GM18858 (cell line): ENCODE data around the gene ZBTB8A.
A peak's percentile ranks its signal among the peaks of the same experiment; 100 is the strongest.
"Not testable (repeated sequence)": the region's sequence is repeated elsewhere in the genome, so short reads cannot be mapped to it uniquely, and the experiment has no call there.

Experiments used
- ATAC-seq: cut with Tn5 transposase; IDR thresholded peaks from one replicate; pipeline ENCODE4 v1.9.1; 2021; ENCODE audit not compliant: unreplicated experiment

Gene ZBTB8A

DNA sequence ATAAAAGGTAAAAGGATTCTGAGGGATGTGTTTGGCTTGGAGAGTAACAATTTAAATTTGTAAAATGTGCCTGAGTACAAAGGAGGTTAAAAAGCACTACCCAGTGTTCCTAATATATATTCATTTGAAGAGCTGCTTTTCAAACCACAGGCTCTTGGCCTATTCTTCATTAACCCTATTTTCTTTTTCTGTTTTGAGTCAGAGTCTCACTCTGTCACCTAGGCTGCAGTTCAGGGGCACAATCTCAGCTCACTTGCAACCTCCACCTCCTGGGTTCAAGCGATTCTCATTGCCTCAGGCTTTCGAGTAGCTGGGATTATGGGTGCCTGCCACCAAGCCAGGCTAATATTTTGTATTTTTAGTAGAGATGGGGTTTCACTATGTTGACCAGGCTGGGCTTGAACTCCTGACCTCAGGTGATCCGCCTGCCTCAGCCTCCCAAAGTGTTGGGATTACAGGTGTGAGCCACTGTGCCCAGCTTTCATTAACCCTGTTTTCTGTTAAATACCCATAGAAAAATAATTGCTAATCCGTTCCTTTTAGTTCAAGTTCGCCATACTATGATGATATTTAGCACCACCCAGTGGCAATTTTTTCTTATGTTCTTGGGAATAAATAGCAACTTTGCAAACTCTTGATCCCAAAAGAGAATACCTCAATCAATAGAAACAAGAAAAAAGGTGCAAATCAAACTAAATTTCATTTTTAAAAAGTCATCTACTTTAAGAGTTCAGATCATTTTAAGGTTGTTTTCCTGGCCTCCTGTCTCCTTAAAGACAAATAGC, 80.7 kb downstream of the ZBTB8A start:
- peak; percentile 83 for ATAC-seq

DNA sequence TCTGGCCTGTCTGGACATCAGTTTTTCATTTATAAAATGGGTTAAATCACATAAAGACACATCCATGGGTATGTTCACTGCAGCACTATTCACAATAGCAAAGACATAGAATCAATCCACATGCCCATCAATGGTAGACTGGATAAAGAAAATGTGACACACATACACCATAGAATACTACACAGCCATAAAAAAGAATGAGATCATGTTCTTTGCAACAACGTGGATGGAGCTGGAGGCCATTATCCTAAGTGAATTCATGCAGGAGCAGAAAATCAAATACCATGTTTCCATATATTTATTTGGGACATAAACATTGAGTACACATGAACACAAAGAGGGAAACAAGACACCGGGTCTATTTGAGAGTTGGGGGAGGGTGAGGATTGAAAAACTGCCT, 83.0 kb downstream of the ZBTB8A start:
- ATAC-seq, result no peak

- no peak for ATAC-seq
Measured at GRCh38 chr1:32622806-32623681, 83.8 kb downstream of the ZBTB8A start.

DNA sequence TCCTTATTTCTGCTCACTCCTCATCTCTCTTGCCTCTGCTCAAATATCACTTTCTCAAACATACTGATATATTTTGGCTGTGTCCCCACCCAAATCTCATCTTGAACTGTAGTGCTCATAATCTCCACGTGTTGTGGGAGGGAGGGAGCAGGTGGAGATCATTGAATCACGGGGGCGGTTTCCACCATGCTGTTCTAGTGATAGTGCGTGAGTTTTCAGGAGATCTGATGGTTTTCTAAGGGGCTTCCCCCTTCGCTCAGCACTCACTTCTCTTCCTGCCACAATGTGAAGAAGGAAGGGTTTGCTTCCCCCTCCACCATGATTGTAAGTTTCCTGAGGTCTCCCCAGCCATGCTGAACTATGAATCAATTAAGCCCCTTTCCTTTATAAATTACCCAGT, 84.5 kb downstream of the ZBTB8A start:
- ATAC-seq, result no peak

- no peak for ATAC-seq
Measured at GRCh38 chr1:32626176-32626575, 86.9 kb downstream of the ZBTB8A start.

DNA sequence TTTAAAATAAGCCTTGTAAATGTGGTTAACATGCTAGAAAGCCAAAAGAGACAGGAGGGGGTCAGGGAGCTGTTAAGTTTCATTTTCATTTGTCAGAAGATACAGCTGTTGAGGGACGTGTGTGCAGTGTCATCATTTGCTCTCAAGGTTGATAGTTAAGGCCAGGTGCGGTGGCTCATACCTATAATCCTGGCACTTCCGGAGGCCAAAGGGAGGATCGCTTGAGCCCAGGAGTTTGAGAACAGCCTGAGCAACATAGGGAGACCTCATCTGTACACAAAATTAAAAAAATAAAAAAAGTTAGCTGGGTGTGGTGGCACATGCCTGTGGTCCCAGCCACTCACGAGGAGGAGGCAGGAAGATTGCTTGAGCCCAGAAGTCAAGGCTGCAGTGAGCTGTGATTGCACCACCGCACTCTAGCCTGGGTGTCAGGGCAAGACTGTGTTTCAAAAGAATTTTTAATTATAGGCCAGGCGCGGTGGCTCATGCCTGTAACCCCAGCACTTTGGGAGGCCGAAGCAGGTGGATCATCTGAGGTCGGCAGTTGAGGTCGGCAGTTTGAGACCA, 88.5 kb downstream of the ZBTB8A start:
- ATAC-seq, result no peak

DNA sequence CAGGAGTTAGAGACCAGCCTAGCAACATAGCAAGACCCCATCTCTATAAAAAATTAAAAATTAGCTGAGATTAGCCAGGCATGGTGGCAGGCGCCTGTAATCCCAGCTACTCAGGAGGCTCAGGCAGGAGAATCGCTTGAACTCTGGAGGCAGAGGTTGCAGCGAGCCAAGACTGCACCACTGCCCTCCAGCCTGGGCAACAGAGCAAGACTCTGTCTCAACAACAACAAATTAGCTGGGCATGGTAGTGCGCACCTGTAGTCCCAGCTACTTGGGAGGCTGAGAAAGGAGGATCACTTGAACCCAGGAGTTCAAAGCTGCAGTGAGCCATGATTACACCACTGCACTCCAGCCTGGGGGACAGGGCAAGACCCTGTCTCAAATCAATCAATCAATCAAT, 90.9 kb downstream of the ZBTB8A start:
- ATAC-seq, result not testable (repeated sequence)

GRCh38 chr1:32632829-32633228, 93.6 kb downstream of the ZBTB8A start:
- ATAC-seq, result no peak

DNA sequence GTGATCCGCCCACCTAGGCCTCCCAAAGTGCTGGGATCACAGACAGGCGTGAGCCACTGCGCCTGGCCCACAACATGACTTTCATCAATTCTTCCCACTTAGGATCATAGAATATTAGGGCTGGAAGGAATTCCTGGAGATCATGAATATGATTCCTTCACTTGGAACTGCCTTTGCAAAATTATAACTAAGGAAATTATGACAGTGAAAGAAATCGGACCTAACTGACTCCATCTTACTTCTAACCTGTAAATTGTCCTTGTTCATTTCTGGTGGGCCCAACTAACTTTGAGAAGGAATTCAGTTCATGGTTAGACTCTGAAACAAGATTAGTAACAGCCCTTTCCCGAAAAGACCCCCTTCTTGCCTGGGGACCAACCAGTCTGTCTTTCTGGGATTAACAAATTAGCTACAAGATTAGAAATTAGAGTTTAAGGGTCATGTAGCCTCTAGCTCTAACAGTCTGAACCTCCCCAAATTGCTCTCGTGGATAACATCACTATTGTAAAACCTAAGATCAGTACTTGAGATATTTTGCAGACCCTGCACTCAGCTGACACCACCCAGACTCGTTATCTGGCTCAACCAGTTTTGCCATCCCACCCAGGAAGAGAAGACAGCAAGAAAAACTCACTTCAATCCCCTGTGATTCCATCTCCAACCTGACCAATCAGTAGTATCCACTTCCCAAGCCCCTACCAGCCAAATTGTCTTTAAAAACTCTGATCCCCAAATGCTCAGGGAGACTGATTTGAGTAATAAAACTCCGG, 96.5 kb downstream of the ZBTB8A start:
- ATAC-seq, result no peak

- no peak for ATAC-seq
Measured at GRCh38 chr1:32636914-32637645, 97.9 kb downstream of the ZBTB8A start.

DNA sequence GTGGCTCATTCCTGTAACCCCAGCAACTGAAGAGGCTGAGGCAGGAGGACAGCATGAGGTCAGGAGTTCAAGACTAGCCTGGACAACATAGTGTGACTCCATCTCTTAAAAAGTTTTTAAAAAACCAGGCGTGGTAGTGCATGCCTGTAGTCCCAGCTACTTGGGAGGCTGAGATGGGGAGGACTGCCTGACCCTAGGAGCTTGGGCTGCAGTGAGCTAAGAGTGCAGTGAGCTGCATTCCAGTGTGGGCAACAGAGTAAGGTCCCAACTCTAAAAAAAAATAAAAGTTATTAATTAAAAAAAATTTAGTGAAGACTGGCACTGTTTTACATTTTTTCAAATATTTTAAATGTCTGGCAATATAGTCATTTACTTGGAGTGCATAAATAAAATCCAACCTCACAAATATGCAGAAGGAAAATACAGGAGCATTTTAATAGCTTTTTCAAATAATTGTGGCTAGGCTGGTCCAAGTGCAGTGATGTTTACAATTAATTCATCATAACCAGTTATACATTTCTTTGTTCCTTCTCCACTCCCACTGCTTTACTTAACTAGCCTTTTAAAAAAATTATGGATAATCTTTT, 100.4 kb downstream of the ZBTB8A start:
- ATAC-seq, result no peak

DNA sequence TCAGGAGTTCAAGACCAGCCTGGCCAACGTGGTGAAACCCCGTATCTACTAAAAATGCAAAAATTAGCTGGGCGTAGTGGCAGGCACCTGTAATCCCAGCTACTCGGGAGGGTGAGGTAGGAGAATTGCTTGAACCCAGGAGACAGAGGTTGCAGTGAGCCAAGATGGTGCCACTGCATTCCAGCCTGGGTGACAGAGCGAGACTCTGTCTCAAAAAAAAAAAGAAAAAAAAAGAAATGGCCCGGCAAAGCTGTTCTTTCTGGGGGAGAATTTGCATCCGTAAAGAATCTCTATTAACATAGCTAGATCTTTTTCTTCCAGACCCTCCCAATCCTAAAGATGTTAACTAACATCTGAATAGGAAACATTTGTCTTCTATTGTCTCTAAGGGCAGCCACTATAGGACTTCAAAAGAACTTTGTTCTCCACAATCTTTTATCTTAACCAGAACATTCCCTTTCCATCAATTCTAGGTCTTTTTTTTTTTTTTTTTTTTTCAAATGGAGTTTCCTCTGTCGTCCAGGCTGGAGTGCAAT, 103.1 kb downstream of the ZBTB8A start:
- ATAC-seq, result not testable (repeated sequence)

- ATAC-seq, result no peak
Measured at GRCh38 chr1:32644426-32644825, 105.2 kb downstream of the ZBTB8A start.

- ATAC-seq, result no peak
Measured at GRCh38 chr1:32647308-32648134, 108.3 kb downstream of the ZBTB8A start.

GRCh38 chr1:32650248-32650751, 111.1 kb downstream of the ZBTB8A start, which contains the start of gene ZBTB8OS:
Gene ZBTB8OS, minus strand, starts transcription at chr1:32650550. Its CDS starts 21 bp downstream, at chr1:32650529.
- peak; percentile 40 for ATAC-seq

DNA sequence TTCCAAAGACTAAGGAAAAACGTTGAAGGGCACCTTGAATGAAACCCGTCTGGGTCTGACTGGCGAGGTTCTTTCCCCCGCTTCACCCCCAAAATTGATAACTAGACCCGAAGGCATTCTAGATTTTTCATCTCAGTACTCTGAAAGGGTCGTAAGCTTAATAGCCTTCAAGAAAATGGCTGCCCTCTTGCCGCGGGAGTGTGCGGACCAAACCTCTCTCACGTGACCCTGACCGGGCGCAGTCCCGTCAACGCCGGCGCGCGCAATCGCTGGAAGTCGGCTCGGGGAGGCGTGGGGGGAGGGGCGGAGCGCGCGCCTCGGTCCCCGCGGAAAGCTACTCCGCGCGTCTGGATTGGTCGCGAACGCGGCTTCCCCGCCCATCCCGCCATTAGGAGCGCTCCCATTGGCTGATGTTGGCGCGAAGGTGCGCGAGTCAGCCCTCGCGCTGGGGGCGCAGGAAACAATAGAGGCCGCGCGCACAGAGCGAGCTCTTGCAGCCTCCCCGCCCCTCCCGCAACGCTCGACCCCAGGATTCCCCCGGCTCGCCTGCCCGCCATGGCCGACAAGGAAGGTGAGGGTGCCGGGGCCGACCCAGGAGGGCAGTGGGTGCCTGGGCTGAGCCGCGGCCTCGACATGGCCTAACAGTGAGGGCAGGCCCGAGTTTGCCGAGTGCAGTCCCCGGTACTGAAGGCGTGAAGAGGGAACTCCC, 111.7 kb downstream of the ZBTB8A start, which contains the start of gene RBBP4:
TSS of gene RBBP4 (plus strand) at position 457 of the 709 bp plus-strand sequence. CDS start at position 556, 99 bp downstream.
- ATAC-seq, result peak; percentile 66

GRCh38 chr1:32651461-32652073, 112.3 kb downstream of the ZBTB8A start:
- peak; percentile 13 for ATAC-seq
